Measurements from ENCODE around the gene THBS2.

The THBS2 gene

GRCh38 chr6:169172946-169173345 lies 80.7 kb downstream of the THBS2 start:
- TF ChIP-seq RARB (CRISPR knock-in tag; IDR thresholded peaks at IDR 0.05) (no peak), PPARA (CRISPR knock-in tag; IDR thresholded peaks at IDR 0.05; ENCODE audit: borderline replicate concordance) (no peak)
- ATAC-seq, result no peak

- no peak for TF ChIP-seq POU6F1 (CRISPR knock-in tag; IDR thresholded peaks at IDR 0.05; ENCODE audit: borderline replicate concordance, low read depth)
- TF ChIP-seq OSR1 (CRISPR knock-in tag; IDR thresholded peaks at IDR 0.05), result no peak
- TF ChIP-seq PATZ1 (CRISPR knock-in tag; IDR thresholded peaks at IDR 0.05; ENCODE audit: borderline replicate concordance), result no peak
- TF ChIP-seq GLIS3 (CRISPR knock-in tag; IDR thresholded peaks at IDR 0.05), result no peak
- no peak for TF ChIP-seq SNAI2 (CRISPR knock-in tag; IDR thresholded peaks at IDR 0.05)
- no peak for TF ChIP-seq ZNF565 (CRISPR knock-in tag; conservative IDR thresholded peaks at IDR 0.05; ENCODE audit: low read depth)
- TF ChIP-seq CSDC2 (CRISPR knock-in tag; IDR thresholded peaks at IDR 0.05), result no peak
- no peak for TF ChIP-seq ZNF8 (CRISPR knock-in tag; IDR thresholded peaks at IDR 0.05)
- no peak for TF ChIP-seq ZFP3 (CRISPR knock-in tag; IDR thresholded peaks at IDR 0.05)
- TF ChIP-seq TSHZ2 (CRISPR knock-in tag; IDR thresholded peaks at IDR 0.05), result no peak
- no peak for TF ChIP-seq PPARA (CRISPR knock-in tag; IDR thresholded peaks at IDR 0.05; ENCODE audit: borderline replicate concordance)
- no peak for TF ChIP-seq RARB (CRISPR knock-in tag; IDR thresholded peaks at IDR 0.05)
- no peak for TF ChIP-seq ESRRG (CRISPR knock-in tag; IDR thresholded peaks at IDR 0.05)
- no peak for TF ChIP-seq CSRNP3 (CRISPR knock-in tag; IDR thresholded peaks at IDR 0.05)
- no peak for TF ChIP-seq ARNTL (CRISPR knock-in tag; IDR thresholded peaks at IDR 0.05; ENCODE audit: borderline replicate concordance, low read depth)
- ATAC-seq, result peak; percentile 34; the same call in 1 of the 3 replicates
Observed at GRCh38 chr6:169172456-169172855, 81.2 kb downstream of the THBS2 start.

GRCh38 chr6:169171951-169172350 lies 81.7 kb downstream of the THBS2 start:
- ATAC-seq, result no peak
- no peak for TF ChIP-seq TCF4 (CRISPR knock-in tag; IDR thresholded peaks at IDR 0.05; ENCODE audit: borderline replicate concordance)
- no peak for TF ChIP-seq OSR1 (CRISPR knock-in tag; IDR thresholded peaks at IDR 0.05)
- TF ChIP-seq ZNF70 (CRISPR knock-in tag; IDR thresholded peaks at IDR 0.05), result no peak
- no peak for TF ChIP-seq CREB5 (CRISPR knock-in tag; IDR thresholded peaks at IDR 0.05; ENCODE audit: low read depth)
- no peak for TF ChIP-seq PATZ1 (CRISPR knock-in tag; IDR thresholded peaks at IDR 0.05; ENCODE audit: borderline replicate concordance)
- TF ChIP-seq ZFP3 (CRISPR knock-in tag; IDR thresholded peaks at IDR 0.05), result no peak
- TF ChIP-seq PPARA (CRISPR knock-in tag; IDR thresholded peaks at IDR 0.05; ENCODE audit: borderline replicate concordance), result no peak
- TF ChIP-seq TSHZ2 (CRISPR knock-in tag; IDR thresholded peaks at IDR 0.05), result no peak
- TF ChIP-seq ZNF565 (CRISPR knock-in tag; conservative IDR thresholded peaks at IDR 0.05; ENCODE audit: low read depth), result no peak
- TF ChIP-seq ZFP30 (CRISPR knock-in tag; IDR thresholded peaks at IDR 0.05), result no peak
- TF ChIP-seq BACH2 (CRISPR knock-in tag; IDR thresholded peaks at IDR 0.05; ENCODE audit: borderline replicate concordance), result no peak
- no peak for TF ChIP-seq POU6F1 (CRISPR knock-in tag; IDR thresholded peaks at IDR 0.05; ENCODE audit: borderline replicate concordance, low read depth)
- TF ChIP-seq GLIS3 (CRISPR knock-in tag; IDR thresholded peaks at IDR 0.05), result no peak
- TF ChIP-seq ESRRG (CRISPR knock-in tag; IDR thresholded peaks at IDR 0.05), result no peak
